ENCODE measurements around the gene GCDH.

The GCDH gene

DNA sequence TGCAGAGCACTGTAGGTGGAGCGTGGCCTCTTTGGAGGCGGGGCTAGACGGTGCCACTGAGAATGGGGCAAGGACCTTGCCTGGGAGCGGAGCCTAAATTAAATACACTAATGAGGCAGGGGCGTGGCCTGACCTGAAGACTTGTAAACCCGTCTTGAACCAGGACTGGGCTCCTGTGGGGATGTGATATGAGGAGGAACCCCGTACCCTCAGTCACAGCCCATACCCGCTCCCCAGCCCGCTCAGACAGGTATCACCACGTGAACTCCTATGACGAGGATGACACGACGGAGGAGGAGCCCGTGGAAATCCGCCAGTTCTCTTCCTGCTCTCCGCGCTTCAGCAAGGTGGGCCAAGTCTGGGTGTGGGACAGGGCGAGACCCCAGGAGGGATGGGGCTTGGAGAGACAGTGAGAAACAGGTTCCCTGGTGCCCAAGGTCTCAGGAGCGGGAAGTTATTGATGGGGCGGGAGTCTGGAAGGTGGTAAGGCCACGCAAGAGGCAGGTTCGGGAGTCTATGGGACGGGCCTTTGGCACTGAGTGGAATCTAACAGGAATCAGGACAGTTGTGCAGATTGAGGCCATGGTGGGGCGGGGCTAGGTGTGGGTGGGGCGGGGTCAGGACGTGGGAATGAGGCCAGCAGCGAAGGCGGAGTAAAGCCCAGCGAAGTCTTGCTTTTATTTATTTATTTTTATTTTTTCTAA lies 24.4 kb upstream of the GCDH start:
- no peaks in the 10 kb centered on the region for H3K9me3 ChIP-seq (ENCODE audit: insufficient read depth, low read length)
- H3K79me2 ChIP-seq (ENCODE audit: low read length) = no peaks in the 10 kb centered on the region
- H3K27me3 ChIP-seq (ENCODE audit: low read depth, low read length) = no peaks in the 10 kb centered on the region
- TF ChIP-seq EZH2phosphoT487 (IDR thresholded peaks at IDR 0.05; ENCODE audit: low read depth) = no peak
- TF ChIP-seq CTCF (IDR thresholded peaks at IDR 0.05; ENCODE audit: low read depth, low read length) = no peak
- no peak overlapping the region for H3K4me2 ChIP-seq (ENCODE audit: low read length)
- no peak overlapping the region for H3K4me3 ChIP-seq (ENCODE audit: low read length)
- no peaks in the 10 kb centered on the region for H4K20me1 ChIP-seq (ENCODE audit: insufficient read depth, low read length)
- H3K36me3 ChIP-seq (replicated peaks; ENCODE audit: low read depth, low read length) = peaks cover 12% of the 10 kb centered on the region
- no peak overlapping the region for H3K9ac ChIP-seq (ENCODE audit: low read length)
- H2AFZ ChIP-seq (ENCODE audit: low read depth, low read length) = no peak overlapping the region
- H3K4me1 ChIP-seq (ENCODE audit: low read length) = peaks cover 6% of the 10 kb centered on the region
- H3K27ac ChIP-seq (ENCODE audit: low read length) = no peak overlapping the region

- Histone ChIP-seq H3K4me1 (ENCODE audit: low read length) (peaks cover 6% of the 10 kb centered on the region), H3K27ac (ENCODE audit: low read length) (no peak overlapping the region), H3K9me3 (ENCODE audit: insufficient read depth, low read length) (no peaks in the 10 kb centered on the region), H3K4me3 (ENCODE audit: low read length) (peak overlapping the region; percentile 24; the same call in 1 of the 2 replicates), H3K36me3 (replicated peaks; ENCODE audit: low read depth, low read length) (peaks cover 12% of the 10 kb centered on the region), H3K27me3 (ENCODE audit: low read depth, low read length) (no peaks in the 10 kb centered on the region), H3K79me2 (ENCODE audit: low read length) (no peaks in the 10 kb centered on the region), H3K4me2 (ENCODE audit: low read length) (peak overlapping the region; percentile 6), H2AFZ (ENCODE audit: low read depth, low read length) (no peak overlapping the region), H3K9ac (ENCODE audit: low read length) (no peak overlapping the region), H4K20me1 (ENCODE audit: insufficient read depth, low read length) (no peaks in the 10 kb centered on the region)
- TF ChIP-seq EZH2phosphoT487 (IDR thresholded peaks at IDR 0.05; ENCODE audit: low read depth) (no peak), CTCF (IDR thresholded peaks at IDR 0.05; ENCODE audit: low read depth, low read length) (no peak)
Observed at GRCh38 chr19:12867120-12868099, 23.6 kb upstream of the GCDH start.

GRCh38 chr19:12868540-12869112 lies 22.3 kb upstream of the GCDH start:
- H3K79me2 ChIP-seq (ENCODE audit: low read length) = no peaks in the 10 kb centered on the region
- H2AFZ ChIP-seq (ENCODE audit: low read depth, low read length) = no peak overlapping the region
- no peak overlapping the region for H3K4me2 ChIP-seq (ENCODE audit: low read length)
- H3K36me3 ChIP-seq (replicated peaks; ENCODE audit: low read depth, low read length) = peaks cover 22% of the 10 kb centered on the region
- TF ChIP-seq EZH2phosphoT487 (IDR thresholded peaks at IDR 0.05; ENCODE audit: low read depth) (no peak), CTCF (IDR thresholded peaks at IDR 0.05; ENCODE audit: low read depth, low read length) (no peak)
- H3K9me3 ChIP-seq (ENCODE audit: insufficient read depth, low read length) = no peaks in the 10 kb centered on the region
- H3K4me3 ChIP-seq (ENCODE audit: low read length) = no peak overlapping the region
- no peaks in the 10 kb centered on the region for H4K20me1 ChIP-seq (ENCODE audit: insufficient read depth, low read length)
- no peak overlapping the region for H3K27ac ChIP-seq (ENCODE audit: low read length)
- H3K9ac ChIP-seq (ENCODE audit: low read length) = no peak overlapping the region
- H3K4me1 ChIP-seq (ENCODE audit: low read length) = no peaks in the 10 kb centered on the region
- H3K27me3 ChIP-seq (ENCODE audit: low read depth, low read length) = no peaks in the 10 kb centered on the region

DNA sequence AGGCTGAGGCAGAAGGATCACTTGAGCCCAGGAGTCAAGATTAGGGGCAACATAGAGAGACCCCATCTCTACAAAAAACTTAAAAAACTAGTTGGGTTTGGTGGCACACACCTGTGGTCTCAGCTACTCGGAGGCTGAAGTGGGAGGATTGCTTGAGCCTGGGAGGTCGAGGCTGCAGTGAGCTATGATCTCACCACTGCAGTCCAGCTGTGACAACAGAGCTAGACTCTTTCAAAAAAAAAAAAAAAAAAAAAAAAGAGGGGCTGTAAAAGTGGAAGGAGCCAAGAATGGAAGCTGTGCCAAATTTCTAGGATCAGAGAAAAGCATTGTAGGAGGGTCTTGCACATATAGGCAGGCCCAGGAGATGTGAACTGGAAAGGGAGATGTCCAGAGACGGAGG lies 19.3 kb upstream of the GCDH start:
- H3K27ac ChIP-seq (ENCODE audit: low read length) = no peak overlapping the region
- peaks cover 46% of the 10 kb centered on the region for H3K36me3 ChIP-seq (replicated peaks; ENCODE audit: low read depth, low read length)
- H4K20me1 ChIP-seq (ENCODE audit: insufficient read depth, low read length) = no peaks in the 10 kb centered on the region
- no peaks in the 10 kb centered on the region for H3K27me3 ChIP-seq (ENCODE audit: low read depth, low read length)
- H3K79me2 ChIP-seq (ENCODE audit: low read length) = no peaks in the 10 kb centered on the region
- no peak for TF ChIP-seq CTCF (IDR thresholded peaks at IDR 0.05; ENCODE audit: low read depth, low read length)
- TF ChIP-seq EZH2phosphoT487 (IDR thresholded peaks at IDR 0.05; ENCODE audit: low read depth) = no peak
- no peaks in the 10 kb centered on the region for H3K4me1 ChIP-seq (ENCODE audit: low read length)
- H3K4me3 ChIP-seq (ENCODE audit: low read length) = no peak overlapping the region
- H3K4me2 ChIP-seq (ENCODE audit: low read length) = no peak overlapping the region
- no peak overlapping the region for H2AFZ ChIP-seq (ENCODE audit: low read depth, low read length)
- no peak overlapping the region for H3K9ac ChIP-seq (ENCODE audit: low read length)
- no peaks in the 10 kb centered on the region for H3K9me3 ChIP-seq (ENCODE audit: insufficient read depth, low read length)

Measured in OCI-LY3 (cell line).